ENCODE results near the gene DNAJA4. TPM values are rescaled to one million over a fixed set of nuclear protein-coding genes. Genes with fewer than 3 reads are reported as not detected.

DNAJA4 gene
- total RNA-seq, 1 donor from 2014 or later = not detected

GRCh38 chr15:78272776-78273175, 8.4 kb downstream of the DNAJA4 start:
- H3K9me3 Mint-ChIP-seq = no peaks in the 10 kb centered on the region
- no peak overlapping the region for H3K27ac Mint-ChIP-seq (ENCODE audit: unreplicated experiment)
- H3K4me1 Mint-ChIP-seq = peaks cover 6% of the 10 kb centered on the region
- no peak for DNase-seq (ENCODE audit: low read depth, low spot score)
- H3K27me3 Mint-ChIP-seq (ENCODE audit: low read depth) = peaks cover 3% of the 10 kb centered on the region
- no peak for TF ChIP-seq CTCF (conservative IDR thresholded peaks at IDR 0.05)
- H3K36me3 Mint-ChIP-seq (ENCODE audit: low read depth) = no peaks in the 10 kb centered on the region
- no peak overlapping the region for H3K4me3 Mint-ChIP-seq

DNA sequence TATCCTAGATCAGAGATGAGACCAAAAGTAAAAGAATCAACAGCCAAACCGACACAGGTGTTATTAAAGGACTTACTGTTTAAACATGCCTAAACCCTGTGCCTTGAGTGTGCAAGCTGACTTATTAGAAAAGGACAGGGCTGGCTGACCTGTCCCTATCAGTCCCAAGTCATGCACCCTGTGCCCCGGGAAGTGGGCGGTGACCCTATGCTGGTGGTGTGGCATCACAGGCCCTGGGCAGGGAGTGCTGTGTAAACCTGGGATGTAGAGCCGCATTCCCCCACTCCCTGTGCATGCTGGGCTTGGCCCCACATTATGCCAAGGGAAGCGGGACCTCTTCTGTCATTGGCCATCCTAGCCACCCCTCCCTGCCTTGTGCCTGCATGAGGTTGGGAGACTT, 10.6 kb downstream of the DNAJA4 start:
- no peak for DNase-seq (ENCODE audit: low read depth, low spot score)
- H3K4me3 Mint-ChIP-seq = no peak overlapping the region
- H3K27ac Mint-ChIP-seq (ENCODE audit: unreplicated experiment) = no peak overlapping the region

DNA sequence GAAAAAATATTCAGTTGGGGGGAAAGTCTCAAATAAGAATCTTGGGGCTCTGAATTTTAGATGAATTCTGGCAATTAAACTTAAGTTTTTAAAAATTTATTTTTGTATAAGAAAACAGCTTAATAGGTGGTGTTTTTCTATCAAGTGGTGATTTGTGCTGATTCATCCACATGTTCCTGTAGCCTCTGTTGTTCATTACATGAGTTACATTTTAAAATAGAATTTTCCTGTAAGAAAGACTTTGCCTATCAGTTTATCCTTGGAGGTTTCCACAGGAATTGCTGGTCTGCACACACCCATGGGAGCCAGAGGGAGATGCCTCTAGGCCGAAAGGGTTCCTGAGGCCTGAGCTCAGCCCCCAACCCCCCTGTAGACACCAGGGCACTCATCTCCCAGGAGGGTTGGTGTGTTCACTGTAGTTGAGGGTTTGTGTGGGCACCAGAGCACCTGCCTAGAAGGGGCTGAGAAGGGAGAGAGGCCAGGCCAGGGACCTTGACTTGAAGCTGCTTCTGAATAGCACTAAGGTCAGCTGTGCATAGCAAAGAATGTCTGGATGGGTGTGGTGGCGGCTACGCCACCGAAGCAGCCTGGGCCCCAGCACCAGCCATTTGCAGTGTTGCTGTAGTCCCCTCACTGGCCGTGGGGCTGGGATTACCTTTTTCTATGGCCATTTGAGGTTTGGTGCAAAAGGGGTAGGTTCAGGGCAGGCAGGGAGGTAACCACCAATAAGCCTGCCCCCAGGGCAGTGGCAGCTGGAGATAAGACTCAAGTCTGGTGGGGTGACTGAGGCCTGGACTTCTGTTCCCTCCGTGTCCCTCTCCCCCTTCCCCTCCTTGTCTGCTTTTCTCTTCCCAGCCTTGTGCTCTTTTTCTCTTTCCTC, 11.9 kb downstream of the DNAJA4 start:
- no peak overlapping the region for H3K27ac Mint-ChIP-seq (ENCODE audit: unreplicated experiment)
- DNase-seq (ENCODE audit: low read depth, low spot score) = no peak
- H3K27me3 Mint-ChIP-seq (ENCODE audit: low read depth) = no peaks in the 10 kb centered on the region
- H3K4me1 Mint-ChIP-seq = peaks cover 6% of the 10 kb centered on the region
- no peak overlapping the region for H3K4me3 Mint-ChIP-seq
- no peaks in the 10 kb centered on the region for H3K9me3 Mint-ChIP-seq
- no peaks in the 10 kb centered on the region for H3K36me3 Mint-ChIP-seq (ENCODE audit: low read depth)
- no peak for TF ChIP-seq CTCF (conservative IDR thresholded peaks at IDR 0.05)

More for the DNA sequence above, 10.6 kb downstream of the DNAJA4 start:
- Mint-ChIP-seq H3K9me3 (no peaks in the 10 kb centered on the region), H3K4me1 (peaks cover 6% of the 10 kb centered on the region), H3K36me3 (ENCODE audit: low read depth) (no peaks in the 10 kb centered on the region), H3K27me3 (ENCODE audit: low read depth) (no peaks in the 10 kb centered on the region)
- TF ChIP-seq CTCF (conservative IDR thresholded peaks at IDR 0.05) = no peak

DNA sequence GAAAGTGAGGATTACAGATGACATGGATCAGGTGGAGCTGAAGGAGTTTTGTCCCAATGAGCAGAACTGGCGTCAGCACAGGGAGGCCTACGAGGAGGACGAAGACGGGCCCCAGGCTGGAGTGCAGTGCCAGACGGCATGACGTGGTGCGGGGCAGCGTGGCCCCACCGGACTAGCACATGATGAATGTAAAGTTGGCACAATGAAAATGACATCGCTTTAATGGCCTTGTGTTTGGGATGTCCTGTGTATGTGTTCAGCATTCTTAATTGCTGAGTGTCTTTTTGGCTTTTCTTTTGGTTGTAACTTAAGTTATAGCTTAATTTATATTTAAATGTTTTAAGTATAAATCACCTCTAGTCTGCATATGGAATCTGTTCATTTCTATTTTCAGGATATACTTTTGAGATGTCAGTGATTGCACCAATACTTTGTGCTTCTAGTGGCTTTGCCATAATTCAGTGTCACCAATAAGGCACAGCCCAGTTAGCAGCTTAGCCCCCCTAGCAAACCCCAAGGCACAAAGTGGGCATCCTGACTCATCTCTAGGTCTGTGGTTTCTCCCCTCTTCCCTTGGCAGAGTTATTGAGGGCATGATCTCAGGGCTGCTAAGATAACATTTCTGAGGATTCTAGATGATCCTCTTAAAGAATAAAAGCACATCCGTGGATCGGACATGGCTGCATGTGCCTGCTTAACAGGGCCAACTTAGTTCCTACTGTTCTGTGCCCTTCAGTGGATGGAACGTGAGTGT, 16.1 kb downstream of the DNAJA4 start:
- no peaks in the 10 kb centered on the region for H3K27me3 Mint-ChIP-seq (ENCODE audit: low read depth)
- no peak for TF ChIP-seq CTCF (conservative IDR thresholded peaks at IDR 0.05)
- DNase-seq (ENCODE audit: low read depth, low spot score) = no peak
- H3K9me3 Mint-ChIP-seq = no peaks in the 10 kb centered on the region
- H3K27ac Mint-ChIP-seq (ENCODE audit: unreplicated experiment) = no peak overlapping the region
- H3K4me3 Mint-ChIP-seq = no peak overlapping the region
- H3K36me3 Mint-ChIP-seq (ENCODE audit: low read depth) = peaks cover 2% of the 10 kb centered on the region
- no peaks in the 10 kb centered on the region for H3K4me1 Mint-ChIP-seq

- Mint-ChIP-seq H3K9me3 (no peaks in the 10 kb centered on the region), H3K36me3 (ENCODE audit: low read depth) (peaks cover 2% of the 10 kb centered on the region), H3K4me3 (no peak overlapping the region), H3K27me3 (ENCODE audit: low read depth) (no peaks in the 10 kb centered on the region), H3K4me1 (no peaks in the 10 kb centered on the region), H3K27ac (ENCODE audit: unreplicated experiment) (no peak overlapping the region)
- no peak for DNase-seq (ENCODE audit: low read depth, low spot score)
- no peak for TF ChIP-seq CTCF (conservative IDR thresholded peaks at IDR 0.05)
Observed at GRCh38 chr15:78282324-78282723, 18.0 kb downstream of the DNAJA4 start.
